Small intestine (tissue), 7 donors: ENCODE data around the gene ZG16. TPM values are rescaled to one million over a fixed set of nuclear protein-coding genes. Genes with fewer than 3 reads are reported as not detected.

Source experiments
- DNase-seq, 2 donors: peaks; one replicate each; pipeline versions ENCODE4 v3.0.0 to v3.0.0-alpha.2; 2013
- FAIRE-seq: peaks from 2 replicates; lab custom pipeline; 2012; peaks lifted over from hg19 to GRCh38; lab: Jason Lieb, UNC
- H3K27ac ChIP-seq, 3 donors: one replicate each; pipeline ENCODE4 v1.5.1; 2013; ENCODE audit warnings: low read length in 2 of 3, mild to moderate bottlenecking in 2 of 3, control low read depth in 1 of 3, inconsistent platforms in 1 of 3, low read depth in 1 of 3, moderate library complexity in 1 of 3
- H3K27me3 ChIP-seq, 3 donors: one replicate each; pipeline ENCODE4 v1.6.1; 2013; ENCODE audit warnings: low read length in 3 of 3, inconsistent platforms in 1 of 3; ENCODE audit not compliant: control insufficient read depth in 3 of 3, insufficient read depth in 3 of 3
- H3K36me3 ChIP-seq, 3 donors: one replicate each; pipeline ENCODE4 v1.6.1; 2013; ENCODE audit warnings: low read length in 3 of 3, inconsistent platforms in 1 of 3, low read depth in 1 of 3, mild to moderate bottlenecking in 1 of 3, moderate library complexity in 1 of 3; ENCODE audit not compliant: control insufficient read depth in 3 of 3, insufficient read depth in 2 of 3
- H3K4me1 ChIP-seq, 3 donors: one replicate each; pipeline ENCODE4 v1.6.1; 2013; ENCODE audit warnings: low read length in 2 of 3, inconsistent platforms in 1 of 3, low read depth in 1 of 3, mild to moderate bottlenecking in 1 of 3, moderate library complexity in 1 of 3; ENCODE audit not compliant: control insufficient read depth in 3 of 3, insufficient read depth in 2 of 3
- H3K4me3 ChIP-seq, 3 donors: one replicate each; pipeline ENCODE4 v1.5.1; 2013; ENCODE audit warnings: low read length in 3 of 3, control low read depth in 1 of 3, inconsistent platforms in 1 of 3, low read depth in 1 of 3, mild to moderate bottlenecking in 1 of 3, moderate library complexity in 1 of 3
- H3K9me3 ChIP-seq, 2 donors: one replicate each; pipeline ENCODE4 v1.6.1; 2013; ENCODE audit warnings: low read depth in 1 of 2, low read length in 1 of 2; ENCODE audit not compliant: control insufficient read depth in 2 of 2, insufficient read depth in 1 of 2
- WGBS, 3 donors: extraction: QIAGEN DNeasy Blood & Tissue Kit; methylation state at CpG; one replicate each; pipeline ENCODE4 v1.1.7; 2013; 5-methylcytosine and 5-hydroxymethylcytosine counted together
- polyA plus RNA-seq, 4 donors: library from polyadenylated mRNA; stranded (reverse) in 3 of 4; unstranded in 1 of 4; fragments of 200-250 nt in 3 of 4; fragments of 120-200 nt in 1 of 4; gene quantifications; one replicate each; pipeline versions ENCODE4 v1.2.1 to v1.2.3, GENCODE V29; 2013
- donor health status: healthy with polysubstance abuse.
- donor health status: control.
- donor health status: control.
- donor health status: Bipolar disorder and iron deficiency.
- donor health status: healthy.

Gene ZG16
- polyA plus RNA-seq, 4 donors: 4.8 to 186 (median 47.4) TPM

DNA sequence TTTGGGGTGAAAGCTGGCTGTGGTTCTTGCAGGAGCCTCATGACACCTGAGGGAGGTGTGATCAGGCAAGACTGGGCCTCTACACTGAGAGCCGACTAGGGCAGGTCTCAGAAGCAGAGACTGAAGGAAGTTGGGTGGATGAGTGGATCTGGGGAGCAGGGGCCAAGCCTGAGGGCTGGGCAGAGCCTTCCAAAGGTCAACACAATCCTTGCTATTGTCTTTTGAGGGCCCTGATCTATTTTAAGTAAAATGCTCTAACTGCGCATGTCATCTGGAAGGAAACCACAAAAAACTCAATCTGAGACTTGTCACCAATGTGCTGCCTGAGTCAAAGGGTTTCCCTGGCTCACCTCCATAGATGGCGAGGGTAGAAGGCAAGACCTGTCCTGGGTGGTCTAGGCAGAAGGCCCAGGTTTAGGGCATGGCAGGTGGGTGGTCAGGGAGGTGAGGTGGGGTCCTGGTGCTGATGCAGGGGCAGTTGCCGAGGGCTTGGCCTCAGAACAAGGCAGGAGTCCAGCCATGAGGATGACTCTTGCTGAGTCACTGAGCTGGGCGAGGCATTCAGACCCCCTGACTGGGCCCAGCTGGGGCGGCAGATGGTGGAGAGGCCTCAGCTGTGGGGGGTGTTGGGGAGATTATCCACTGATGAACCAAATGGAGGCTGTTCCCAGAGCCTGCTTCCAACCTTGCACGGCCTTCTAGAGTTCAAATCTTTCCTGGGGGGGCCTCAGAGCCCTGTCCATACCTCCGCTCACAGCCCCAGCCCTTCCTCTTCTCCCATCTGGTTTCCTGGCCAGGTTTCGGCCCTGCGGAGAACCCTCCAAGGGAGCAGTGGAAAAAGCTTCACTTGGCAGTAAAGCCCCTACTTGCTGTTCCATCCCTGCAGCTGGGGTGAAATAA lies 47.3 kb downstream of the ZG16 start:
- H3K4me3 ChIP-seq: no peak overlapping the region
- FAIRE-seq (no peak), DNase-seq (peak; percentile 67 to 82)

DNA sequence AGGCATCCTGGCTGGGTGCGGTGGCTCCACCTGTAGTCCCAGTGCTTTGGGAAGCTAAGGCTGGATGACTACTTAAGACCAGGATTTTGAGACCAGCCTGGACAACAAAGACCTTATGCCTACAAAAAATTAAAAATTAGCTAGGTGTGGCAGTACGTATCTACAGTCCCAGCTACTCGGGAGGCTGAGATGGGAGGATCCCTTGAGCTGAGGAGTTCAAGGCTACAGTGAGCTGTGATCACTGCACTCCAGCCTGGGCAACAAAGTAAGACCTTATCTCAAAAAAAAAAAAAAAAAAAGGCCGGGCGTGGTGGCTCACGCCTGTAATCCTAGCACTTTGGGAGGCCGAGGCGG lies 48.3 kb downstream of the ZG16 start:
- Histone ChIP-seq H3K36me3 (peaks cover 0 to 47% (median 0%) of the 10 kb centered on the region in 3 donors), H3K4me3 (no peak overlapping the region), H3K27ac (peak overlapping the region; percentile 88 to 90 (median 89)), H3K9me3 (no peaks in the 10 kb centered on the region), H3K27me3 (no peaks in the 10 kb centered on the region), H3K4me1 (peaks cover 15 to 85% (median 22%) of the 10 kb centered on the region in 3 donors)
- WGBS, 3 donors: 41 to 65% (median 61%) methylated on average over 4 to 6 of the region's 8 CpGs
- no peak for FAIRE-seq
- peak in 1 of 2 donors; percentile 77 for DNase-seq

More for the DNA sequence above, 47.3 kb downstream of the ZG16 start:
- WGBS, 3 donors: 41 to 51% (median 50%) methylated on average over 9 to 10 of the region's 10 CpGs
- H3K36me3 ChIP-seq: peaks cover 0 to 44% (median 0%) of the 10 kb centered on the region in 3 donors
- H3K4me1 ChIP-seq: peaks cover 15 to 83% (median 22%) of the 10 kb centered on the region in 3 donors
- H3K27me3 ChIP-seq: no peaks in the 10 kb centered on the region
- no peaks in the 10 kb centered on the region for H3K9me3 ChIP-seq
- peak overlapping the region; percentile 88 to 90 (median 89) for H3K27ac ChIP-seq

DNA sequence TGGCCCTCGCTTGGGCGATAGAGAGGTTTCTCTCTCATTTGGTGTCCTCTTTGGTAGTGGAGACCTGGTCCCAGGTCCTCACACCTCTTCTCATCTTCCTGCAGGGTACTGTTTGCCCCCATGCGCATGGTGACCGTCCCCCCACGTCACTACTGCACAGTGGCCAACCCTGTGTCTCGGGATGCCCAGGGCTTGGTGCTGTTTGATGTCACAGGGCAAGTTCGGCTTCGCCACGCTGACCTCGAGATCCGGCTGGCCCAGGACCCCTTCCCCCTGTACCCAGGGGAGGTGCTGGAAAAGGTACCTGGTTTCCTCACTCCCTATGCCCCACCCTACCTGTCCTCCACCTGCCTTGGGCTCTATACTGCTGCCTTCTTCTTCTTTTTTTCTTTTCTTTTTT lies 52.7 kb downstream of the ZG16 start:
- Histone ChIP-seq H3K9me3 (no peaks in the 10 kb centered on the region), H3K4me3 (no peak overlapping the region), H3K36me3 (peaks cover 13 to 64% (median 16%) of the 10 kb centered on the region in 3 donors), H3K4me1 (peaks cover 8 to 41% (median 10%) of the 10 kb centered on the region in 3 donors), H3K27ac (peak overlapping the region in 1 of 3 donors; percentile 95), H3K27me3 (no peaks in the 10 kb centered on the region)
- FAIRE-seq (no peak), DNase-seq (no peak)
- 94 to 99% (median 95%) methylated on average over 11 of the region's 11 CpGs for WGBS, 3 donors

DNA sequence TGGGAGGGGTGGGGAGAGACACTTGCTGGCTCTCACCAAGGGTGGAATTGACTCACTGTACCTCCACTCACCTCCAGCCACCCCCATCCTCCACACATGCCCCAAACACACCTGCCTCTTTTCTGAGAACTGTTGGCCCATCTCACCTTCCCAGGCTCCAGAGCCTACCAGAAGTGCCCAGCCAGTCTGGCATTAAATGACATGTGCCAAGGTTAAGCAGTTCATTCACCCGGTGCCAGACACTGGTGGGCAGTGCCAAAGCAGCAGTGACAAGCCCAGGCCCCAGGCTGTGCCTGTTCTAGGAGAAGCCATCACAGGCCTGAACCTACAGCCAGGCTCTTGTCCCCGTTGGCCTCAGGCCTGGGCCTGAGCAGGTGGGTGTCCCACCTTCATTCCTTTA lies 53.4 kb downstream of the ZG16 start:
- H3K9me3 ChIP-seq: no peaks in the 10 kb centered on the region
- no peak overlapping the region for H3K27ac ChIP-seq
- no peaks in the 10 kb centered on the region for H3K27me3 ChIP-seq
- peaks cover 14 to 66% (median 17%) of the 10 kb centered on the region in 3 donors for H3K36me3 ChIP-seq
- FAIRE-seq (no peak), DNase-seq (no peak)
- H3K4me1 ChIP-seq: peaks cover 5 to 35% (median 6%) of the 10 kb centered on the region in 3 donors
- 57 to 76% (median 70%) methylated on average over 2 of the region's 2 CpGs for WGBS, 3 donors
- H3K4me3 ChIP-seq: no peak overlapping the region

Other genes starting within 250 kb of the ZG16 start
- 1 to 10 TPM; 1.1 to 4.8 (median 1.4) TPM for gene SPN, start 115.0 kb upstream of the ZG16 start, polyA plus RNA-seq
- 100 to 1,000 TPM in 1 of 4 donors, 10 to 100 TPM in 3; 30.2 to 286 (median 32.0) TPM for gene QPRT, start 99.1 kb upstream of the ZG16 start, polyA plus RNA-seq
- 1 to 10 TPM in 2 of 4 donors, under 1 TPM in 2; 0.22 to 2.2 (median 1.2) TPM for gene C16orf54, start 32.3 kb upstream of the ZG16 start, polyA plus RNA-seq
- 10 to 100 TPM; 17.0 to 61.7 (median 34.5) TPM for gene KIF22, start 12.5 kb downstream of the ZG16 start, polyA plus RNA-seq
- 100 to 1,000 TPM in 2 of 4 donors, 10 to 100 TPM in 2; 91.9 to 269 (median 170) TPM for gene MAZ, start 28.3 kb downstream of the ZG16 start, polyA plus RNA-seq
- gene PRRT2, start 33.9 kb downstream of the ZG16 start, polyA plus RNA-seq: 1 to 10 TPM in 2 of 4 donors, under 1 TPM in 1, not detected in 1; 0.27 to 6.3 (median 2.7) TPM
- 10 to 100 TPM; 36.9 to 46.0 (median 43.1) TPM for gene PAGR1, start 37.9 kb downstream of the ZG16 start, polyA plus RNA-seq
- gene MVP, start 42.2 kb downstream of the ZG16 start, polyA plus RNA-seq: 100 to 1,000 TPM; 175 to 558 (median 292) TPM
- gene CDIPT, start 85.0 kb downstream of the ZG16 start, polyA plus RNA-seq: 10 to 100 TPM; 51.9 to 76.9 (median 61.2) TPM
- gene SEZ6L2, start 121.3 kb downstream of the ZG16 start, polyA plus RNA-seq: 10 to 100 TPM in 2 of 4 donors, under 1 TPM in 2; 0.67 to 38.9 (median 8.8) TPM
- 10 to 100 TPM in 1 of 4 donors, 1 to 10 TPM in 2, under 1 TPM in 1; 0.67 to 11.5 (median 3.0) TPM for gene ASPHD1, start 122.2 kb downstream of the ZG16 start, polyA plus RNA-seq
- gene KCTD13, start 148.0 kb downstream of the ZG16 start, polyA plus RNA-seq: 10 to 100 TPM; 10.8 to 26.6 (median 15.9) TPM
- 100 to 1,000 TPM; 163 to 334 (median 242) TPM for gene TMEM219, start 183.8 kb downstream of the ZG16 start, polyA plus RNA-seq
- 10 to 100 TPM; 21.6 to 36.7 (median 29.0) TPM for gene TAOK2, start 195.6 kb downstream of the ZG16 start, polyA plus RNA-seq
- 10 to 100 TPM; 10.1 to 15.2 (median 14.8) TPM for gene HIRIP3, start 217.4 kb downstream of the ZG16 start, polyA plus RNA-seq
- 10 to 100 TPM; 49.2 to 80.4 (median 55.9) TPM for gene INO80E, start 218.0 kb downstream of the ZG16 start, polyA plus RNA-seq
- 1 to 10 TPM in 3 of 4 donors, not detected in 1; 1.3 to 4.6 (median 1.6) TPM for gene DOC2A, start 232.8 kb downstream of the ZG16 start, polyA plus RNA-seq
- not detected for gene C16orf92, start 244.9 kb downstream of the ZG16 start, polyA plus RNA-seq